Mesenteric fat pad (tissue), 1 donor: ENCODE data around the gene TPSG1. TPM values are rescaled to one million over a fixed set of nuclear protein-coding genes. Genes with fewer than 3 reads are reported as not detected.

Source experiments
- DNase-seq: peaks from one replicate; pipeline ENCODE4 v3.0.0-alpha.2; 2020; ENCODE audit warnings: low spot score
- total RNA-seq: library from RNA; stranded (reverse); fragmentation: NEBNext Ultra II Directional; extraction: Animal tissue kit (Norgen Biotek cat#: 25700); gene quantifications from one replicate; pipeline ENCODE4 v1.2.1, GENCODE V29; 2021
- donor health status: DM: yes; HTN: yes; CAD: no.

The TPSG1 gene
- total RNA-seq, 1 donor from 2014 or later: not detected

- no peak for DNase-seq
These were observed 44.3 kb downstream of the TPSG1 start for GRCh38 chr16:1180549-1181403.

- DNase-seq: no peak
These were observed 46.7 kb downstream of the TPSG1 start for GRCh38 chr16:1178295-1178910.

- no peak for DNase-seq
These were observed 47.3 kb downstream of the TPSG1 start for GRCh38 chr16:1177750-1178149.

GRCh38 chr16:1177053-1177452 is 48.0 kb downstream of the TPSG1 start:
- no peak for DNase-seq

GRCh38 chr16:1176280-1176897 is 48.7 kb downstream of the TPSG1 start:
- no peak for DNase-seq

GRCh38 chr16:1175566-1176279 is 49.3 kb downstream of the TPSG1 start:
- DNase-seq: no peak

GRCh38 chr16:1174477-1175357 is 50.4 kb downstream of the TPSG1 start:
- no peak for DNase-seq

GRCh38 chr16:1173788-1174451 is 51.1 kb downstream of the TPSG1 start:
- no peak for DNase-seq

- DNase-seq: no peak
These were observed 52.4 kb downstream of the TPSG1 start for GRCh38 chr16:1172651-1173050.

- no peak for DNase-seq
These were observed 53.1 kb downstream of the TPSG1 start for GRCh38 chr16:1171854-1172428.

Other genes starting within 250 kb of the TPSG1 start
- gene SOX8, start 243.5 kb downstream of the TPSG1 start, total RNA-seq: 1.3 TPM
- not detected for gene SSTR5, start 152.5 kb downstream of the TPSG1 start, total RNA-seq
- gene C1QTNF8, start 129.0 kb downstream of the TPSG1 start, total RNA-seq: not detected
- gene CACNA1H, start 72.2 kb downstream of the TPSG1 start, total RNA-seq: 2.6 TPM
- 22.1 TPM for gene TPSB2, start 4.9 kb upstream of the TPSG1 start, total RNA-seq
- 10.7 TPM for gene TPSAB1, start 15.4 kb upstream of the TPSG1 start, total RNA-seq
- not detected for gene TPSD1, start 30.8 kb upstream of the TPSG1 start, total RNA-seq
- gene UBE2I, start 84.4 kb upstream of the TPSG1 start, total RNA-seq: 91.9 TPM
- gene BAIAP3, start 108.4 kb upstream of the TPSG1 start, total RNA-seq: 1.3 TPM
- gene TSR3, start 126.6 kb upstream of the TPSG1 start, total RNA-seq: 58.2 TPM
- gene GNPTG, start 126.7 kb upstream of the TPSG1 start, total RNA-seq: 72.1 TPM
- 14.5 TPM for gene UNKL, start 189.4 kb upstream of the TPSG1 start, total RNA-seq
- 13.0 TPM for gene UQCC4, start 195.5 kb upstream of the TPSG1 start, total RNA-seq
- gene PERCC1, start 205.8 kb upstream of the TPSG1 start, total RNA-seq: 0.35 TPM
- gene CCDC154, start 219.3 kb upstream of the TPSG1 start, total RNA-seq: 0.45 TPM
- 80.8 TPM for gene CLCN7, start 249.8 kb upstream of the TPSG1 start, total RNA-seq